RWPE2 (cell line): ENCODE measurements around the gene PHF1.
"Not testable (repeated sequence)": the region's sequence is repeated elsewhere in the genome, so short reads cannot be mapped to it uniquely, and the experiment has no call there.

Experiments
- ATAC-seq: fragments of 200-7000 bp; cut with Tn5 transposase; 3 replicates; pipeline ENCODE4 v1.9.1; 2021; ENCODE audit warnings: low read depth
- DNase-seq: peaks from one replicate; pipeline ENCODE4 v3.0.0-alpha.2; 2020; ENCODE audit warnings: low spot score
- H3K27ac ChIP-seq: fragments of 450-650 bp; 2 replicates; pipeline ENCODE4 v1.5.1; 2017; ENCODE audit warnings: mild to moderate bottlenecking; ENCODE audit not compliant: poor library complexity, severe bottlenecking
- H3K27me3 ChIP-seq: fragments of 250-450 bp; sonication (Bioruptor Pico); 2 replicates; pipeline ENCODE4 v1.5.1; 2021; ENCODE audit warnings: mild to moderate bottlenecking, moderate library complexity; ENCODE audit not compliant: insufficient read depth, poor library complexity, severe bottlenecking
- H3K36me3 ChIP-seq: fragments of 250-450 bp; sonication (Bioruptor Pico); 2 replicates; pipeline ENCODE4 v1.5.1; 2020; ENCODE audit warnings: low read depth, mild to moderate bottlenecking, moderate library complexity
- H3K4me1 ChIP-seq: fragments of 250-450 bp; sonication (Bioruptor Pico); 2 replicates; pipeline ENCODE4 v1.5.1; 2021; ENCODE audit warnings: mild to moderate bottlenecking, moderate library complexity; ENCODE audit not compliant: insufficient read depth, poor library complexity, severe bottlenecking
- H3K4me3 ChIP-seq: fragments of 250-450 bp; sonication (Bioruptor Pico); 2 replicates; pipeline ENCODE4 v1.5.1; 2021; ENCODE audit warnings: mild to moderate bottlenecking, moderate library complexity; ENCODE audit not compliant: severe bottlenecking
- H3K9me3 ChIP-seq: fragments of 250-450 bp; sonication (Bioruptor Pico); 2 replicates; pipeline ENCODE4 v1.5.1; 2021; ENCODE audit warnings: mild to moderate bottlenecking, moderate library complexity; ENCODE audit not compliant: severe bottlenecking
- CTCF ChIP-seq: fragments of 450-650 bp; IDR thresholded peaks from one replicate; pipeline ENCODE4 v1.5.1; 2017; ENCODE audit warnings: mild to moderate bottlenecking, moderate library complexity; ENCODE audit not compliant: poor library complexity, severe bottlenecking

Gene PHF1

DNA sequence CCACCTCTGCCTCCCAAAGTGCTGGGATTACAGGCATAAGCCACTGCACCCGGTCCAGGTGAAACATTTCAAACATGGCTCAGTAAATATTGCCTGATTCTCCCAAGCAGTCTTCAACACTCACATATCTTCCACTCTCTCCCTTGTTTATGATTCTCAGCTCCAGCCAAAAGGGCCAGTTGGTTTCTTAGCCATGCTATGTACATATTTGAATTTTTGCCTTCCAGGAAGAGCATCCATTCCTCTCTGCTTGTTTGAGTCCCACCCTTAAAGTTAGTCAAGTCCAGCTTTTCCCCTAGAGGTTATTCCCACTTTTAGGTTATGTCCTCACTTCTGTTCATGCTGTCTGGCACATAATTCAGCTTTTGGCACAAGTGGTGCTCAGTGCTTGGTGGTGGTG lies 13.3 kb upstream of the PHF1 start:
- Histone ChIP-seq H3K4me1 (peaks cover 9% of the 10 kb centered on the region), H3K9me3 (no peaks in the 10 kb centered on the region), H3K36me3 (peaks cover 70% of the 10 kb centered on the region), H3K4me3 (no peak overlapping the region), H3K27me3 (no peaks in the 10 kb centered on the region), H3K27ac (no peak overlapping the region)
- no peak for ATAC-seq
- DNase-seq = no peak
- no peak for TF ChIP-seq CTCF

GRCh38 chr6:33398601-33399000 lies 12.2 kb upstream of the PHF1 start:
- not testable (repeated sequence) for H3K9me3 ChIP-seq, DNase-seq, ATAC-seq, H3K4me3 ChIP-seq, H3K27ac ChIP-seq, H3K27me3 ChIP-seq, H3K4me1 ChIP-seq
- peaks cover 81% of the 10 kb centered on the region for H3K36me3 ChIP-seq

DNA sequence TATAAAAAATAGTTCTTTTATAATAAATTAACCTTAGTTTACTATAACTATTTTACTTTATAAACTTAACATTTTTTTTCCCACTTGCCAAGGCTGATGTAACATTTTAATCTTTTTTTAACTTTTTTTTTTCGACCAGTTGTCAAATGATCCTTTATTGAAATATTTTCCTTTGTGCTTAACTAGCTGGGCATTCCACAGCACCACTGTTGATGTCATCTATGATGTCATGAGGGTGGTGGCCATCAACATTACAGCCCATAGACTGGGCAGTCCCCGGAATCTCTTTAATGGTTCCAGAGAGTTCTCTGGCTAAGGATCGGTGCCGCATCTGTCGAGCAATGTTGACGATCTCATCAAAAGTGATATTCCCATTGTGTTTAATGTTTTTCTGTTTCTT lies 10.9 kb upstream of the PHF1 start:
- H3K36me3 ChIP-seq = peaks cover 86% of the 10 kb centered on the region
- H3K4me1 ChIP-seq, H3K27me3 ChIP-seq, H3K4me3 ChIP-seq, H3K27ac ChIP-seq, ATAC-seq, DNase-seq, H3K9me3 ChIP-seq: not testable (repeated sequence)

GRCh38 chr6:33404884-33405283 lies 5.9 kb upstream of the PHF1 start:
- Histone ChIP-seq H3K9me3 (no peaks in the 10 kb centered on the region), H3K36me3 (peaks cover 92% of the 10 kb centered on the region), H3K27ac (no peak overlapping the region), H3K27me3 (no peaks in the 10 kb centered on the region), H3K4me1 (no peaks in the 10 kb centered on the region), H3K4me3 (no peak overlapping the region)
- DNase-seq (no peak), ATAC-seq (no peak)
- no peak for TF ChIP-seq CTCF

- Histone ChIP-seq H3K36me3 (peaks cover 87% of the 10 kb centered on the region), H3K4me1 (no peaks in the 10 kb centered on the region), H3K27me3 (no peaks in the 10 kb centered on the region), H3K9me3 (no peaks in the 10 kb centered on the region), H3K4me3 (no peak overlapping the region), H3K27ac (no peak overlapping the region)
- DNase-seq (no peak), ATAC-seq (no peak)
- TF ChIP-seq CTCF = no peak
These were observed 5.4 kb upstream of the PHF1 start for GRCh38 chr6:33405386-33405940.

DNA sequence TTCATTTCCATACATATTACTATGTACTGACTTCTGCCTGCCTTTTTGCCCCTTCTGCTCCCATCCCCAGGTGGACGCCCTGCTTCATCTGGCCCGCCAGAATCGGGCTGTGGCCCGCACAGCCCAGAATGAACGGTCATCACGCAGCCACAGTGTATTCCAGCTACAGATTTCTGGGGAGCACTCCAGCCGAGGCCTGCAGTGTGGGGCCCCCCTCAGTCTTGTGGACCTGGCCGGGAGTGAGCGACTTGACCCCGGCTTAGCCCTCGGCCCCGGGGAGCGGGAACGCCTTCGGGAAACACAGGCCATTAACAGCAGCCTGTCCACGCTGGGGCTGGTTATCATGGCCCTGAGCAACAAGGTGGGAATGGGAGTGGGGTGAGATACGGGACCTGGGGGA lies 4.7 kb upstream of the PHF1 start:
- ATAC-seq (no peak), DNase-seq (no peak)
- Histone ChIP-seq H3K4me3 (no peak overlapping the region), H3K4me1 (no peaks in the 10 kb centered on the region), H3K27ac (no peak overlapping the region), H3K9me3 (no peaks in the 10 kb centered on the region), H3K36me3 (peaks cover 82% of the 10 kb centered on the region), H3K27me3 (no peaks in the 10 kb centered on the region)
- TF ChIP-seq CTCF = no peak
